ENCODE data around the gene RNF112.

The RNF112 gene

GRCh38 chr17:19424934-19425868, 14.2 kb downstream of the RNF112 start:
- no peaks in the 10 kb centered on the region for H3K4me1 ChIP-seq (ENCODE audit: control insufficient read depth, insufficient read depth, low read length)
- H3K9me3 ChIP-seq (ENCODE audit: control insufficient read depth, insufficient read depth, low read depth, low read length), result no peaks in the 10 kb centered on the region
- no peak overlapping the region for H3K27ac ChIP-seq (ENCODE audit: extremely low read depth, low read depth, low read length)
- H3K4me3 ChIP-seq (ENCODE audit: low read depth, low read length), result no peak overlapping the region
- ChIA-PET POLR2A (no interaction called here), CTCF (interaction anchor here (0.6 to 1.4 kb wide), 3 partner anchors 22 to 107 kb away, joined by 3 to 6 read pairs (median 3); partner anchors contain the start of gene B9D1)
- no peak for TF ChIP-seq ZIC2 (tag by site-specific recombination; IDR thresholded peaks at IDR 0.05)
- TF ChIP-seq ZBTB48 (tag by site-specific recombination; IDR thresholded peaks at IDR 0.05), result no peak
- TF ChIP-seq, protein P1, sequence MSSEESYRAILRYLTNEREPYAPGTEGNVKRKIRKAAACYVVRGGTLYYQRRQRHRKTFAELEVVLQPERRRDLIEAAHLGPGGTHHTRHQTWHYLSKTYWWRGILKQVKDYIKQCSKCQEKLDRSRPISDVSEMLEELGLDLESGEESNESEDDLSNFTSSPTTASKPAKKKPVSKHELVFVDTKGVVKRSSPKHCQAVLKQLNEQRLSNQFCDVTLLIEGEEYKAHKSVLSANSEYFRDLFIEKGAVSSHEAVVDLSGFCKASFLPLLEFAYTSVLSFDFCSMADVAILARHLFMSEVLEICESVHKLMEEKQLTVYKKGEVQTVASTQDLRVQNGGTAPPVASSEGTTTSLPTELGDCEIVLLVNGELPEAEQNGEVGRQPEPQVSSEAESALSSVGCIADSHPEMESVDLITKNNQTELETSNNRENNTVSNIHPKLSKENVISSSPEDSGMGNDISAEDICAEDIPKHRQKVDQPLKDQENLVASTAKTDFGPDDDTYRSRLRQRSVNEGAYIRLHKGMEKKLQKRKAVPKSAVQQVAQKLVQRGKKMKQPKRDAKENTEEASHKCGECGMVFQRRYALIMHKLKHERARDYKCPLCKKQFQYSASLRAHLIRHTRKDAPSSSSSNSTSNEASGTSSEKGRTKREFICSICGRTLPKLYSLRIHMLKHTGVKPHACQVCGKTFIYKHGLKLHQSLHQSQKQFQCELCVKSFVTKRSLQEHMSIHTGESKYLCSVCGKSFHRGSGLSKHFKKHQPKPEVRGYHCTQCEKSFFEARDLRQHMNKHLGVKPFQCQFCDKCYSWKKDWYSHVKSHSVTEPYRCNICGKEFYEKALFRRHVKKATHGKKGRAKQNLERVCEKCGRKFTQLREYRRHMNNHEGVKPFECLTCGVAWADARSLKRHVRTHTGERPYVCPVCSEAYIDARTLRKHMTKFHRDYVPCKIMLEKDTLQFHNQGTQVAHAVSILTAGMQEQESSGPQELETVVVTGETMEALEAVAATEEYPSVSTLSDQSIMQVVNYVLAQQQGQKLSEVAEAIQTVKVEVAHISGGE (tag by site-specific recombination; conservative IDR thresholded peaks at IDR 0.05; ENCODE audit: low read depth), result no peak
- TF ChIP-seq, protein P2, sequence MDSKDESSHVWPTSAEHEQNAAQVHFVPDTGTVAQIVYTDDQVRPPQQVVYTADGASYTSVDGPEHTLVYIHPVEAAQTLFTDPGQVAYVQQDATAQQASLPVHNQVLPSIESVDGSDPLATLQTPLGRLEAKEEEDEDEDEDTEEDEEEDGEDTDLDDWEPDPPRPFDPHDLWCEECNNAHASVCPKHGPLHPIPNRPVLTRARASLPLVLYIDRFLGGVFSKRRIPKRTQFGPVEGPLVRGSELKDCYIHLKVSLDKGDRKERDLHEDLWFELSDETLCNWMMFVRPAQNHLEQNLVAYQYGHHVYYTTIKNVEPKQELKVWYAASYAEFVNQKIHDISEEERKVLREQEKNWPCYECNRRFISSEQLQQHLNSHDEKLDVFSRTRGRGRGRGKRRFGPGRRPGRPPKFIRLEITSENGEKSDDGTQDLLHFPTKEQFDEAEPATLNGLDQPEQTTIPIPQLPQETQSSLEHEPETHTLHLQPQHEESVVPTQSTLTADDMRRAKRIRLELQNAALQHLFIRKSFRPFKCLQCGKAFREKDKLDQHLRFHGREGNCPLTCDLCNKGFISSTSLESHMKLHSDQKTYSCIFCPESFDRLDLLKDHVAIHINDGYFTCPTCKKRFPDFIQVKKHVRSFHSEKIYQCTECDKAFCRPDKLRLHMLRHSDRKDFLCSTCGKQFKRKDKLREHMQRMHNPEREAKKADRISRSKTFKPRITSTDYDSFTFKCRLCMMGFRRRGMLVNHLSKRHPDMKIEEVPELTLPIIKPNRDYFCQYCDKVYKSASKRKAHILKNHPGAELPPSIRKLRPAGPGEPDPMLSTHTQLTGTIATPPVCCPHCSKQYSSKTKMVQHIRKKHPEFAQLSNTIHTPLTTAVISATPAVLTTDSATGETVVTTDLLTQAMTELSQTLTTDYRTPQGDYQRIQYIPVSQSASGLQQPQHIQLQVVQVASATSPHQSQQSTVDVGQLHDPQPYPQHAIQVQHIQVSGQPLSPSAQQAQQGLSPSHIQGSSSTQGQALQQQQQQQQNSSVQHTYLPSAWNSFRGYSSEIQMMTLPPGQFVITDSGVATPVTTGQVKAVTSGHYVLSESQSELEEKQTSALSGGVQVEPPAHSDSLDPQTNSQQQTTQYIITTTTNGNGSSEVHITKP (tag by site-specific recombination; IDR thresholded peaks at IDR 0.05), result no peak
- TF ChIP-seq ZNF544 (tag by site-specific recombination; IDR thresholded peaks at IDR 0.05), result no peak
- TF ChIP-seq ZNF548 (tag by site-specific recombination; IDR thresholded peaks at IDR 0.05), result no peak
- no peak for TF ChIP-seq ZNF571 (tag by site-specific recombination; IDR thresholded peaks at IDR 0.05)
- no peak for TF ChIP-seq ZFP37 (tag by site-specific recombination; IDR thresholded peaks at IDR 0.05)
- no peak for TF ChIP-seq ZNF2 (tag by site-specific recombination; IDR thresholded peaks at IDR 0.05)
- TF ChIP-seq ZNF133 (tag by site-specific recombination; IDR thresholded peaks at IDR 0.05), result no peak
- TF ChIP-seq ZNF19 (tag by site-specific recombination; IDR thresholded peaks at IDR 0.05; ENCODE audit: low read depth), result no peak
- TF ChIP-seq SP7 (tag by site-specific recombination; IDR thresholded peaks at IDR 0.05), result no peak
- TF ChIP-seq GLIS2 (tag by site-specific recombination; IDR thresholded peaks at IDR 0.05), result no peak
- TF ChIP-seq ZNF423 (tag by site-specific recombination; IDR thresholded peaks at IDR 0.05), result no peak
- no peak for TF ChIP-seq IKZF3 (tag by site-specific recombination; IDR thresholded peaks at IDR 0.05)
- TF ChIP-seq ZNF174 (tag by site-specific recombination; IDR thresholded peaks at IDR 0.05), result no peak
- no peak for TF ChIP-seq ZNF202 (tag by site-specific recombination; IDR thresholded peaks at IDR 0.05; ENCODE audit: borderline replicate concordance)
- no peak for TF ChIP-seq ZFP69B (tag by site-specific recombination; IDR thresholded peaks at IDR 0.05)
- TF ChIP-seq ZNF514 (tag by site-specific recombination; IDR thresholded peaks at IDR 0.05), result no peak
- TF ChIP-seq SCRT1 (tag by site-specific recombination; IDR thresholded peaks at IDR 0.05; ENCODE audit: borderline replicate concordance), result no peak
- no peaks in the 10 kb centered on the region for H3K36me3 ChIP-seq (ENCODE audit: control insufficient read depth in 2 of 2, insufficient read depth in 1 of 2, low read length in 2 of 2)

Data from HEK293 (cell line).